Gastrocnemius medialis (tissue), 4 donors: ENCODE data around the gene ARID5A.

ENCODE experiments used
- POLR2A ChIP-seq, 2 donors: fragments of 450-650 bp; IDR thresholded peaks; one replicate each; pipeline ENCODE4 v1.6.1; 2017; ENCODE audit warnings: antibody characterized with exemption in 2 of 2, mild to moderate bottlenecking in 2 of 2, moderate library complexity in 2 of 2
- TF ChIP-seq, protein P1 (sequence below), 5 experiments: fragments of 450-650 bp in 3 of 5; fragments of 200-600 bp in 2 of 5; sonication (generic) in 2 of 5; IDR thresholded peaks in 4 of 5; conservative IDR thresholded peaks in 1 of 5; 1 replicate in 4 of 5; 2 replicates in 1 of 5; pipeline ENCODE4 v1.5.1; 2016 to 2019; ENCODE audit warnings: antibody characterized with exemption in 5 of 5, mild to moderate bottlenecking in 3 of 5, moderate library complexity in 3 of 5

GRCh38 chr2:96537734-96538486, 1.4 kb downstream of the ARID5A start:
- TF ChIP-seq POLR2A (IDR thresholded peaks at IDR 0.05): no peak
- TF ChIP-seq, protein P1, sequence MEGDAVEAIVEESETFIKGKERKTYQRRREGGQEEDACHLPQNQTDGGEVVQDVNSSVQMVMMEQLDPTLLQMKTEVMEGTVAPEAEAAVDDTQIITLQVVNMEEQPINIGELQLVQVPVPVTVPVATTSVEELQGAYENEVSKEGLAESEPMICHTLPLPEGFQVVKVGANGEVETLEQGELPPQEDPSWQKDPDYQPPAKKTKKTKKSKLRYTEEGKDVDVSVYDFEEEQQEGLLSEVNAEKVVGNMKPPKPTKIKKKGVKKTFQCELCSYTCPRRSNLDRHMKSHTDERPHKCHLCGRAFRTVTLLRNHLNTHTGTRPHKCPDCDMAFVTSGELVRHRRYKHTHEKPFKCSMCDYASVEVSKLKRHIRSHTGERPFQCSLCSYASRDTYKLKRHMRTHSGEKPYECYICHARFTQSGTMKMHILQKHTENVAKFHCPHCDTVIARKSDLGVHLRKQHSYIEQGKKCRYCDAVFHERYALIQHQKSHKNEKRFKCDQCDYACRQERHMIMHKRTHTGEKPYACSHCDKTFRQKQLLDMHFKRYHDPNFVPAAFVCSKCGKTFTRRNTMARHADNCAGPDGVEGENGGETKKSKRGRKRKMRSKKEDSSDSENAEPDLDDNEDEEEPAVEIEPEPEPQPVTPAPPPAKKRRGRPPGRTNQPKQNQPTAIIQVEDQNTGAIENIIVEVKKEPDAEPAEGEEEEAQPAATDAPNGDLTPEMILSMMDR (IDR thresholded peaks at IDR 0.05 in 4 of 5, conservative IDR thresholded peaks at IDR 0.05 in 1 of 5): no peak
